Stromal cell of bone marrow (primary cell): ENCODE results near the gene CDHR2.

ENCODE experiments used
- DNase-seq: peaks from one replicate; pipeline ENCODE4 v3.0.0-alpha.2; 2012; ENCODE audit warnings: low read depth

The CDHR2 gene

GRCh38 chr5:176620333-176620981 lies 71.3 kb downstream of the CDHR2 start:
- no peak for DNase-seq

GRCh38 chr5:176621661-176622079 lies 72.5 kb downstream of the CDHR2 start:
- no peak for DNase-seq

GRCh38 chr5:176624142-176624541 lies 75.0 kb downstream of the CDHR2 start:
- DNase-seq = no peak

GRCh38 chr5:176624938-176625337 lies 75.8 kb downstream of the CDHR2 start:
- DNase-seq = no peak

- no peak for DNase-seq
These were observed 76.4 kb downstream of the CDHR2 start for GRCh38 chr5:176625512-176625911.

GRCh38 chr5:176625966-176626875 lies 77.1 kb downstream of the CDHR2 start:
- DNase-seq = no peak

- no peak for DNase-seq
These were observed 77.7 kb downstream of the CDHR2 start for GRCh38 chr5:176626876-176627236.

- DNase-seq = no peak
These were observed 78.4 kb downstream of the CDHR2 start for GRCh38 chr5:176627582-176627981.

GRCh38 chr5:176628406-176629228 lies 79.5 kb downstream of the CDHR2 start:
- DNase-seq = no peak

- DNase-seq = no peak
These were observed 80.2 kb downstream of the CDHR2 start for GRCh38 chr5:176629317-176629852.

- no peak for DNase-seq
These were observed 80.9 kb downstream of the CDHR2 start, which contains the start of the genes EIF4E1B and SNCB for GRCh38 chr5:176629853-176630680. TSS of gene EIF4E1B (plus strand) at chr5:176630675. CDS start at chr5:176642788, 12,113 bp downstream. TSS of gene SNCB (minus strand) at chr5:176630534. CDS start at chr5:176629654, 880 bp downstream.

- DNase-seq = no peak
These were observed 81.6 kb downstream of the CDHR2 start for GRCh38 chr5:176630681-176631222.

- DNase-seq = no peak
These were observed 82.5 kb downstream of the CDHR2 start for GRCh38 chr5:176631383-176632200.

- DNase-seq = no peak
These were observed 83.6 kb downstream of the CDHR2 start for GRCh38 chr5:176632745-176633144.

- no peak for DNase-seq
These were observed 84.5 kb downstream of the CDHR2 start for GRCh38 chr5:176633598-176633997.

GRCh38 chr5:176636426-176636825 lies 87.3 kb downstream of the CDHR2 start:
- DNase-seq = no peak

GRCh38 chr5:176637556-176637955 lies 88.4 kb downstream of the CDHR2 start:
- no peak for DNase-seq

- DNase-seq = no peak
These were observed 89.3 kb downstream of the CDHR2 start for GRCh38 chr5:176638437-176638836.

GRCh38 chr5:176639208-176639607 lies 90.1 kb downstream of the CDHR2 start:
- DNase-seq = no peak

GRCh38 chr5:176639981-176640380 lies 90.8 kb downstream of the CDHR2 start:
- DNase-seq = peak; percentile 48
